T-cell (primary cell): ENCODE results near the gene SOWAHA. TPM values are rescaled to one million over a fixed set of nuclear protein-coding genes. Genes with fewer than 3 reads are reported as not detected.
"Not testable (repeated sequence)": the region's sequence is repeated elsewhere in the genome, so short reads cannot be mapped to it uniquely, and the experiment has no call there.

Experiments
- ATAC-seq, 4 experiments: fragments of 200-7000 bp in 3 of 4; fragments of 150-1000 bp in 1 of 4; cut with Tn5 transposase; replicated peaks in 1 of 4; 1 replicate in 3 of 4; 2 replicates in 1 of 4; pipeline ENCODE4 v1.10.0; 2021; ENCODE audit warnings: moderate library complexity in 3 of 4, mild to moderate bottlenecking in 2 of 4, moderate number of reproducible peaks in 1 of 4
- CTCF ChIA-PET, 2 donors: fragments of 300-600 bp; sonication (Branson Sonifier 250); formaldehyde crosslinking; loops; one replicate each; lab custom pipeline; 2022; ENCODE audit warnings: antibody characterized with exemption in 2 of 2; lab: Charles Lee
- POLR2A ChIA-PET, 2 donors: fragments of 300-600 bp; sonication (Branson Sonifier 250); formaldehyde crosslinking; loops; one replicate each; lab custom pipeline; 2022; ENCODE audit warnings: antibody characterized with exemption in 2 of 2; lab: Charles Lee
- DNase-seq, 35 experiments: peaks; one replicate each; pipeline versions ENCODE4 v3.0.0 to v3.0.0-alpha.2; 2013 to 2023
- H3K27ac ChIP-seq: one replicate; pipeline ENCODE4 v1.5.1; 2013; ENCODE audit warnings: low read length
- H3K27me3 ChIP-seq, 2 experiments: replicated peaks in 1 of 2; 1 replicate in 1 of 2; 2 replicates in 1 of 2; pipeline versions ENCODE4 v1.6.1 to v1.7.0; 2013; ENCODE audit warnings: low read length in 1 of 2, mixed read lengths in 1 of 2; ENCODE audit not compliant: control insufficient read depth in 2 of 2, insufficient read depth in 2 of 2; ENCODE audit errors: extremely low read depth in 1 of 2
- H3K36me3 ChIP-seq, 2 donors: 1 replicate in 1 of 2; 2 replicates in 1 of 2; pipeline versions ENCODE4 v1.6.1 to v1.7.0; 2013; ENCODE audit warnings: low read length in 1 of 2; ENCODE audit not compliant: control insufficient read depth in 2 of 2, insufficient read depth in 1 of 2; ENCODE audit errors: extremely low read depth in 1 of 2
- H3K4me1 ChIP-seq, 2 experiments: 1 replicate in 1 of 2; 2 replicates in 1 of 2; pipeline versions ENCODE4 v1.6.1 to v1.7.0; 2013; ENCODE audit warnings: low read length in 2 of 2, mixed read lengths in 1 of 2; ENCODE audit not compliant: insufficient read depth in 2 of 2, control insufficient read depth in 1 of 2; ENCODE audit errors: extremely low read depth in 1 of 2
- H3K4me3 ChIP-seq, 2 donors: 1 replicate in 1 of 2; 2 replicates in 1 of 2; pipeline versions ENCODE4 v1.5.1 to v1.7.0; 2013; ENCODE audit warnings: mild to moderate bottlenecking in 2 of 2, low read length in 1 of 2, moderate library complexity in 1 of 2; ENCODE audit not compliant: control insufficient read depth in 1 of 2; ENCODE audit errors: extremely low read depth in 1 of 2
- H3K9me3 ChIP-seq: 2 replicates; pipeline ENCODE4 v1.7.0; 2013
- H3K27ac Mint-ChIP-seq, 2 donors: one replicate each; pipeline ENCODE4 v1.8.0; 2020 to 2021; ENCODE audit warnings: mild to moderate bottlenecking in 2 of 2, mixed read lengths in 2 of 2
- H3K27me3 Mint-ChIP-seq, 2 donors: one replicate each; pipeline ENCODE4 v1.8.0; 2021 to 2022; ENCODE audit warnings: mixed read lengths in 2 of 2
- H3K36me3 Mint-ChIP-seq: one replicate; pipeline ENCODE4 v1.8.0; 2021; ENCODE audit warnings: mixed read lengths
- H3K4me1 Mint-ChIP-seq, 3 donors: one replicate each; pipeline ENCODE4 v1.8.0; 2020 to 2022; ENCODE audit warnings: mixed read lengths in 3 of 3, mild to moderate bottlenecking in 1 of 3
- H3K4me3 Mint-ChIP-seq, 3 donors: one replicate each; pipeline ENCODE4 v1.8.0; 2020 to 2022; ENCODE audit warnings: mild to moderate bottlenecking in 3 of 3, mixed read lengths in 3 of 3, moderate library complexity in 3 of 3
- H3K9me3 Mint-ChIP-seq, 3 donors: one replicate each; pipeline ENCODE4 v1.8.0; 2020 to 2022; ENCODE audit warnings: mixed read lengths in 3 of 3
- WGBS: methylation state at CpG from one replicate; pipeline ENCODE4 v1.1.5; 2013; ENCODE audit warnings: missing lambda C conversion rate; ENCODE audit not compliant: insufficient coverage; 5-methylcytosine and 5-hydroxymethylcytosine counted together
- total RNA-seq, 35 experiments: library from RNA in 6 of 35; stranded (reverse) in 6 of 35; fragments of 120-200 nt in 1 of 35; gene quantifications; one replicate each; pipeline versions ENCODE4 v1.2.1 to v1.2.4 and lab custom pipeline; 2013 to 2026

Gene SOWAHA
- total RNA-seq, 5 donors from 2014 or later (not counting 1 experiment from before 2014, with no cell fraction given), result not detected

DNA sequence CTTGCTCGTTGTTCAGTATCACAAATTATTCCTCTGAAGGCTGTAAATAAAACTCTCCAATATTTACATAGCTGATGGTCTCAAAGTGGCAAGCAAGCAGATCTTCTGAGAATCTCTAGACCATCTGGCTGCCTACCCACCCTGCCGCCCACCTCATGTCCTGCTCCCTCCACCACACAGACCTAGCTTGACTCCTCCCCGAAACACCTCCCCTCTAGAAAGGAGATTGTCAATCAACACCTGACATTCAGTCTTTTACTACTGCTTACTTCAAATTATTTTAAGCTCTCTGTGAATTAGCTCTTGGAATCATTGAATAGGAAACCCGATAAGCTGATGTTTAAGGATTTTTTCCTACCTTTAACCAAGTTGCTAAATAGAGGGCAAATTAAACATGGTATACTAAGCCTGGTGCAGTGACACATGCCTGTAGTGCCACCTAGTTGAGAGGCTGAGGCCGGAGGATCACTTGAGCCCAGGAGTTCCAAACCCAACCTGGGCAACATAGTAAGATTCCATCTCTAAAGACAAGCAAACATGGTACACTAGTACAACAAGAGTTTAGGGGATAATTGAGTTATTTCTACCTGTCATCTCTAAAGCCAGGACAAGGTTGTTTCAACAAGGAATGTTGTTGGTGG, 10.9 kb upstream of the SOWAHA start:
- CTCF ChIA-PET, result interaction anchor here in 1 of 2 donors (0.6 to 1.1 kb wide), 3 partner anchors 16 to 622 kb away, joined by 3 to 6 read pairs (median 3); no protein-coding TSS in a partner anchor
- POLR2A ChIA-PET, result interaction anchor here in 1 of 2 donors (0.7 kb wide), 1 partner anchor 52 kb away, joined by 5 read pairs; no protein-coding TSS in a partner anchor

DNA sequence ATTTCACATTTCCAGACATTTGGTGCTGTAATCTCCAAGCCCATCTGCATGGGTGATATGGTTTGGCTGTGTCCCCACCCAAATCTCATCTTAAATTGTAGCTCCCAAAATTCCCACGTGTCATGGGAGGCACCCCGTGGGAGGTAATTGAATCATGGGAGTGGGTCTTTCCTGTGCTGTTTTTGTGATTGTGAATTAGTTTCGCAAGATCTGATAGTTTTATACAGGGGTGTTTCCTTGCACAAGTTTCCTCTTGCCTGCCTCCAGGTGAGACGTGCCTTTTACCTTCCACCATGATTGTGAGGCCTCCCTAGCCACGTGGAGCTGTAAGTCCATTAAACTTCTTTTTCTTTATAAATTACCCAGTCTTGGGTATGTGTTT, 10.4 kb upstream of the SOWAHA start:
- H3K4me1 ChIP-seq, DNase-seq, H3K4me3 ChIP-seq, H3K27ac Mint-ChIP-seq, H3K4me3 Mint-ChIP-seq, H3K36me3 Mint-ChIP-seq, H3K9me3 ChIP-seq, H3K27ac ChIP-seq, ATAC-seq, POLR2A ChIA-PET, H3K4me1 Mint-ChIP-seq, H3K36me3 ChIP-seq, H3K9me3 Mint-ChIP-seq: not testable (repeated sequence)
- CTCF ChIA-PET, result interaction anchor here in 1 of 2 donors (1.1 kb wide), 1 partner anchor 54 kb away, joined by 3 read pairs; no protein-coding TSS in a partner anchor
- peaks cover 56 to 69% of the 10 kb centered on the region in 2 donors for H3K27me3 Mint-ChIP-seq
- no CpG with 5 or more reads among the region's 5 CpGs for WGBS
- H3K27me3 ChIP-seq, result peaks cover 2 to 11% of the 10 kb centered on the region in 2 experiments

More for the DNA sequence above, 10.9 kb upstream of the SOWAHA start:
- Histone ChIP-seq H3K9me3 (no peaks in the 10 kb centered on the region), H3K27ac (no peak overlapping the region), H3K36me3 (no peaks in the 10 kb centered on the region), H3K4me3 (no peak overlapping the region), H3K27me3 (peaks cover 0 to 9% of the 10 kb centered on the region in 2 experiments), H3K4me1 (no peaks in the 10 kb centered on the region)
- 75% methylated on average over 2 of the region's 5 CpGs for WGBS
- Mint-ChIP-seq H3K27ac (no peak overlapping the region), H3K36me3 (no peaks in the 10 kb centered on the region), H3K27me3 (peaks cover 53 to 65% of the 10 kb centered on the region in 2 donors), H3K9me3 (no peaks in the 10 kb centered on the region), H3K4me1 (no peaks in the 10 kb centered on the region), H3K4me3 (no peak overlapping the region)
- DNase-seq (no peak), ATAC-seq (no peak)

DNA sequence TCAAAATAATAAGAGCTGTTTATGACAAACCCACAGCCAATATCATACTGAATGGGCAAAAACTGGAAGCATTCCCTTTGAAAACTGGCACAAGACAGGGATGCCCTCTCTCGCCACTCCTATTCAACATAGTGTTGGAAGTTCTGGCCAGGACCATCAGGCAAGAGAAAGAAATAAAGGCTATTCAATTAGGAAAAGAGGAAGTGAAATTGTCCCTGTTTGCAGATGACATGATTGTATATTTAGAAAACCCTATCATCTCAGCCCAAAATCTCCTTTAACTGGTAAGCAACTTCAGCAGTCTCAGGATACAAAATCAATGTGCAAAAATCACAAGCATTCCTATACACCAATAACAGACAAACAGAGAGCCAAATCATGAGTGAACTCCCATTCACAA, 8.9 kb upstream of the SOWAHA start:
- DNase-seq, H3K4me3 ChIP-seq, H3K36me3 Mint-ChIP-seq, H3K4me1 Mint-ChIP-seq, H3K9me3 ChIP-seq, POLR2A ChIA-PET, ATAC-seq, H3K4me3 Mint-ChIP-seq, H3K4me1 ChIP-seq, CTCF ChIA-PET, H3K27ac ChIP-seq, H3K27ac Mint-ChIP-seq, H3K36me3 ChIP-seq, H3K9me3 Mint-ChIP-seq: not testable (repeated sequence)
- WGBS, result no CpG with 5 or more reads among the region's 1 CpG
- H3K27me3 ChIP-seq, result peaks cover 2 to 14% of the 10 kb centered on the region in 2 experiments
- peaks cover 58 to 73% of the 10 kb centered on the region in 2 donors for H3K27me3 Mint-ChIP-seq

- not testable (repeated sequence) for H3K4me3 Mint-ChIP-seq, H3K36me3 ChIP-seq
- WGBS, result 100% methylated on average over 2 of the region's 6 CpGs
Measured at GRCh38 chr5:132805872-132806271, 7.2 kb upstream of the SOWAHA start.

GRCh38 chr5:132806804-132807162, 6.3 kb upstream of the SOWAHA start:
- H3K27ac ChIP-seq, H3K4me3 Mint-ChIP-seq, POLR2A ChIA-PET, H3K36me3 Mint-ChIP-seq, H3K4me1 Mint-ChIP-seq, H3K9me3 ChIP-seq, H3K4me3 ChIP-seq, H3K9me3 Mint-ChIP-seq, ATAC-seq, H3K27ac Mint-ChIP-seq, DNase-seq, H3K36me3 ChIP-seq, H3K4me1 ChIP-seq: not testable (repeated sequence)
- H3K27me3 ChIP-seq, result peaks cover 5 to 32% of the 10 kb centered on the region in 2 experiments
- CTCF ChIA-PET, result interaction anchor here in 1 of 2 donors (1.6 kb wide), 1 partner anchor 13 kb away, joined by 5 read pairs; no protein-coding TSS in a partner anchor
- H3K27me3 Mint-ChIP-seq, result peaks cover 71 to 82% of the 10 kb centered on the region in 2 donors
- WGBS, result 94% methylated on average over 3 of the region's 12 CpGs

More at GRCh38 chr5:132805872-132806271, 7.2 kb upstream of the SOWAHA start:
- H3K9me3 ChIP-seq, H3K36me3 Mint-ChIP-seq, H3K4me1 Mint-ChIP-seq, H3K27ac ChIP-seq, H3K9me3 Mint-ChIP-seq, DNase-seq, H3K4me1 ChIP-seq, ATAC-seq, H3K27ac Mint-ChIP-seq, CTCF ChIA-PET, H3K4me3 ChIP-seq: not testable (repeated sequence)
- H3K27me3 Mint-ChIP-seq, result peaks cover 62 to 78% of the 10 kb centered on the region in 2 donors
- POLR2A ChIA-PET, result interaction anchor here in 1 of 2 donors (0.6 kb wide), 1 partner anchor 14 kb away, joined by 3 read pairs; no protein-coding TSS in a partner anchor
- H3K27me3 ChIP-seq, result peaks cover 2 to 24% of the 10 kb centered on the region in 2 experiments

DNA sequence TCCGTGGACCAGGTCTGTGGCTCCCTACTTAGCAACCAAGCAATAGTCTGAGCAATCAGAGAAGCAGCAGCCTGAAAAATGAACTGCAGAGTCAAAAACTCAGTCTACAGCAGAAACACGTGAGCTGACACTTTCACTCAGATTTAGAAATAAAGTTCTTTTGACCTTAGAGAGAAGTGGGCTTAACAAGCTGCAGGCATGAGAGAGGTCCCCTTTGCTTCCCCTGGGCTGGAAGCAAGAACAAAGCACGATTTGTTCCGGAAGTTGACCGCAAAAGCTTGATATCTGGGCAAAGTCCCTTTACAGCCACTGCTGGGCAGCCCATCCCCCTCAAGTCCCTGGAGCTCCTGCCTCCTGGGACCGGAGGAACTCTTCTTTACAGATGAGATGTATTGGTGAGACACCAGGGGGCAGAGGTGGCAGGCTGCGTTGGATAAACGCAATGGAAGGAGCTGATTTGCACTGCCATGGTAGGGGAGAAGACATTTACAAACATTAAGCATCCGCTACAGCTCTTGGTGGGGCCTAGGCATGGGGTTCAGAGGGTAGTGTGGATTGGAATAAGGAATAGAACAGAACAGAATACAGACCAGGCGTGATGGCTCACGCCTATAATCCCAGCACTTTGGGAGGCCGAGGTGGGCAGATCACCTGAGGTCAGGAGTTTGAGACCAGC, 5.8 kb upstream of the SOWAHA start:
- ChIA-PET CTCF (interaction anchor here in 1 of 2 donors (0.6 to 1.6 kb wide), 2 partner anchors 13 to 75 kb away, joined by 3 to 5 read pairs; no protein-coding TSS in a partner anchor), POLR2A (interaction anchor here in 1 of 2 donors (0.5 kb wide), 1 partner anchor 1018 kb away, joined by 3 read pairs; no protein-coding TSS in a partner anchor)
- ATAC-seq (no peak), DNase-seq (no peak)
- peaks cover 71 to 82% of the 10 kb centered on the region in 2 donors for H3K27me3 Mint-ChIP-seq
- no peaks in the 10 kb centered on the region for H3K9me3 Mint-ChIP-seq
- no peak overlapping the region for H3K27ac ChIP-seq
- H3K27ac Mint-ChIP-seq, result no peak overlapping the region
- peaks cover 6 to 35% of the 10 kb centered on the region in 2 experiments for H3K27me3 ChIP-seq
- H3K4me1 ChIP-seq, result no peaks in the 10 kb centered on the region
- no peak overlapping the region for H3K4me3 Mint-ChIP-seq
- H3K4me3 ChIP-seq, result no peak overlapping the region
- H3K4me1 Mint-ChIP-seq, result peaks cover 2% of the 10 kb centered on the region in 3 donors
- H3K36me3 Mint-ChIP-seq, result no peaks in the 10 kb centered on the region
- 64% methylated on average over 7 of the region's 12 CpGs for WGBS
- no peaks in the 10 kb centered on the region for H3K9me3 ChIP-seq
- H3K36me3 ChIP-seq, result no peaks in the 10 kb centered on the region
